Measurements from ENCODE around the gene TANC1. TPM values are rescaled to one million over a fixed set of nuclear protein-coding genes. Genes with fewer than 3 reads are reported as not detected.

TANC1 gene
- total RNA-seq, 1 donor from 2014 or later, result 45.0 TPM

GRCh38 chr2:159069229-159069628 is 100.8 kb downstream of the TANC1 start:
- FAIRE-seq (no peak), DNase-seq (ENCODE audit: low read depth) (no peak)
- H3K4me1 ChIP-seq (ENCODE audit: insufficient read depth, low read length), result peaks cover 55% of the 10 kb centered on the region
- H3K4me2 ChIP-seq (ENCODE audit: low read length), result peak overlapping the region; percentile 26
- Mint-ChIP-seq H3K27ac (ENCODE audit: unreplicated experiment) (peak overlapping the region; percentile 91), H3K27me3 (ENCODE audit: low read depth, unreplicated experiment) (no peaks in the 10 kb centered on the region), H3K4me1 (ENCODE audit: low read depth, unreplicated experiment) (peaks cover 49% of the 10 kb centered on the region), H3K9me3 (ENCODE audit: unreplicated experiment) (no peaks in the 10 kb centered on the region), H3K4me3 (ENCODE audit: unreplicated experiment) (no peak overlapping the region), H3K36me3 (ENCODE audit: low read depth, unreplicated experiment) (peaks cover 9% of the 10 kb centered on the region)
- H3K36me3 ChIP-seq (ENCODE audit: insufficient read depth, low read length), result peaks cover 7% of the 10 kb centered on the region
- H2AFZ ChIP-seq (ENCODE audit: low read depth, low read length), result no peak overlapping the region
- H3K9ac ChIP-seq (ENCODE audit: low read length), result peak overlapping the region; percentile 23
- no peaks in the 10 kb centered on the region for H3K9me3 ChIP-seq (ENCODE audit: insufficient read depth, low read depth, low read length)
- TF ChIP-seq EZH2 (IDR thresholded peaks at IDR 0.05; ENCODE audit: insufficient read depth, low read length) (no peak), CTCF (IDR thresholded peaks at IDR 0.05; ENCODE audit: insufficient read depth, low read depth, low read length) (no peak)
- no peak overlapping the region for H3K4me3 ChIP-seq (ENCODE audit: insufficient read depth, low read depth, low read length)
- no peaks in the 10 kb centered on the region for H4K20me1 ChIP-seq (ENCODE audit: insufficient read depth, low read length)
- peaks cover 23% of the 10 kb centered on the region for H3K79me2 ChIP-seq (ENCODE audit: insufficient read depth, low read length)
- peak overlapping the region; percentile 78 for H3K27ac ChIP-seq (ENCODE audit: low read depth, low read length)
- no peaks in the 10 kb centered on the region for H3K27me3 ChIP-seq (ENCODE audit: insufficient read depth, low read length)

- H3K27ac ChIP-seq (ENCODE audit: low read depth, low read length), result peak overlapping the region; percentile 78
- H3K36me3 Mint-ChIP-seq (ENCODE audit: low read depth, unreplicated experiment), result peaks cover 9% of the 10 kb centered on the region
- H3K4me3 Mint-ChIP-seq (ENCODE audit: unreplicated experiment), result peak overlapping the region; percentile 34
- H3K9me3 ChIP-seq (ENCODE audit: insufficient read depth, low read depth, low read length), result no peaks in the 10 kb centered on the region
- peak overlapping the region; percentile 91 for H3K27ac Mint-ChIP-seq (ENCODE audit: unreplicated experiment)
- H2AFZ ChIP-seq (ENCODE audit: low read depth, low read length), result no peak overlapping the region
- DNase-seq (ENCODE audit: low read depth) (no peak), FAIRE-seq (peak; percentile 59)
- H3K27me3 ChIP-seq (ENCODE audit: insufficient read depth, low read length), result no peaks in the 10 kb centered on the region
- peaks cover 51% of the 10 kb centered on the region for H3K4me1 ChIP-seq (ENCODE audit: insufficient read depth, low read length)
- peaks cover 7% of the 10 kb centered on the region for H3K36me3 ChIP-seq (ENCODE audit: insufficient read depth, low read length)
- no peak overlapping the region for H3K4me2 ChIP-seq (ENCODE audit: low read length)
- no peak overlapping the region for H3K9ac ChIP-seq (ENCODE audit: low read length)
- H3K9me3 Mint-ChIP-seq (ENCODE audit: unreplicated experiment), result no peaks in the 10 kb centered on the region
- H3K27me3 Mint-ChIP-seq (ENCODE audit: low read depth, unreplicated experiment), result no peaks in the 10 kb centered on the region
- peaks cover 43% of the 10 kb centered on the region for H3K4me1 Mint-ChIP-seq (ENCODE audit: low read depth, unreplicated experiment)
- H4K20me1 ChIP-seq (ENCODE audit: insufficient read depth, low read length), result no peaks in the 10 kb centered on the region
- TF ChIP-seq EZH2 (IDR thresholded peaks at IDR 0.05; ENCODE audit: insufficient read depth, low read length) (no peak), CTCF (IDR thresholded peaks at IDR 0.05; ENCODE audit: insufficient read depth, low read depth, low read length) (no peak)
- H3K79me2 ChIP-seq (ENCODE audit: insufficient read depth, low read length), result peaks cover 23% of the 10 kb centered on the region
- H3K4me3 ChIP-seq (ENCODE audit: insufficient read depth, low read depth, low read length), result no peak overlapping the region
These were observed 101.8 kb downstream of the TANC1 start for GRCh38 chr2:159070235-159070634.

GRCh38 chr2:159071190-159071915 is 102.9 kb downstream of the TANC1 start:
- peaks cover 23% of the 10 kb centered on the region for H3K79me2 ChIP-seq (ENCODE audit: insufficient read depth, low read length)
- Mint-ChIP-seq H3K36me3 (ENCODE audit: low read depth, unreplicated experiment) (peaks cover 9% of the 10 kb centered on the region), H3K4me1 (ENCODE audit: low read depth, unreplicated experiment) (peaks cover 44% of the 10 kb centered on the region), H3K27me3 (ENCODE audit: low read depth, unreplicated experiment) (no peaks in the 10 kb centered on the region), H3K9me3 (ENCODE audit: unreplicated experiment) (no peaks in the 10 kb centered on the region), H3K27ac (ENCODE audit: unreplicated experiment) (peak overlapping the region; percentile 34), H3K4me3 (ENCODE audit: unreplicated experiment) (no peak overlapping the region)
- peaks cover 6% of the 10 kb centered on the region for H3K36me3 ChIP-seq (ENCODE audit: insufficient read depth, low read length)
- no peak overlapping the region for H3K9ac ChIP-seq (ENCODE audit: low read length)
- no peaks in the 10 kb centered on the region for H4K20me1 ChIP-seq (ENCODE audit: insufficient read depth, low read length)
- H3K9me3 ChIP-seq (ENCODE audit: insufficient read depth, low read depth, low read length), result no peaks in the 10 kb centered on the region
- H3K27ac ChIP-seq (ENCODE audit: low read depth, low read length), result peak overlapping the region; percentile 93
- TF ChIP-seq CTCF (IDR thresholded peaks at IDR 0.05; ENCODE audit: insufficient read depth, low read depth, low read length) (no peak), EZH2 (IDR thresholded peaks at IDR 0.05; ENCODE audit: insufficient read depth, low read length) (no peak)
- peaks cover 52% of the 10 kb centered on the region for H3K4me1 ChIP-seq (ENCODE audit: insufficient read depth, low read length)
- no peak overlapping the region for H2AFZ ChIP-seq (ENCODE audit: low read depth, low read length)
- H3K27me3 ChIP-seq (ENCODE audit: insufficient read depth, low read length), result no peaks in the 10 kb centered on the region
- peak; percentile 83 for FAIRE-seq
- H3K4me3 ChIP-seq (ENCODE audit: insufficient read depth, low read depth, low read length), result no peak overlapping the region
- no peak overlapping the region for H3K4me2 ChIP-seq (ENCODE audit: low read length)
- peak; percentile 85 for DNase-seq (ENCODE audit: low read depth)

All from astrocyte (in vitro differentiated cells and primary cell).